GM13976 (cell line): ENCODE results near the gene CAPZB.

Experiments
- DNase-seq: peaks from one replicate; pipeline ENCODE4 v3.0.0; 2012; ENCODE audit warnings: low spot score
- CTCF ChIP-seq: IDR thresholded peaks from 2 replicates; pipeline ENCODE4 v1.5.1; 2012; ENCODE audit warnings: borderline replicate concordance, mild to moderate bottlenecking; ENCODE audit not compliant: insufficient read depth; ENCODE audit errors: extremely low read depth, missing control alignments, control extremely low read depth
- in situ Hi-C: fragments of 300-500 bp; cut with MboI; formaldehyde crosslinking; loops from one replicate; pipeline ENCODE4 v1.12.0; 2022; ENCODE audit warnings: low sequenced_read_pairs, mixed read lengths, inconsistent platforms; ENCODE audit not compliant: unreplicated experiment

CAPZB gene

GRCh38 chr1:19368050-19368449, 117.3 kb downstream of the CAPZB start:
- in situ Hi-C loops: no loop called here
- no peak for TF ChIP-seq CTCF
- no peak for DNase-seq

GRCh38 chr1:19367584-19368041, 117.7 kb downstream of the CAPZB start:
- no peak for DNase-seq
- in situ Hi-C loops: no loop called here
- no peak for TF ChIP-seq CTCF

GRCh38 chr1:19366599-19367536, 118.5 kb downstream of the CAPZB start:
- DNase-seq: no peak
- in situ Hi-C loops: no loop called here
- TF ChIP-seq CTCF: no peak

- in situ Hi-C loops: no loop called here
- DNase-seq: no peak
- no peak for TF ChIP-seq CTCF
Observed at GRCh38 chr1:19365721-19366120, 119.6 kb downstream of the CAPZB start.

- in situ Hi-C loops: no loop called here
Observed at GRCh38 chr1:19363536-19364152, 121.7 kb downstream of the CAPZB start.

More at GRCh38 chr1:19363536-19364152, 121.7 kb downstream of the CAPZB start:
- TF ChIP-seq CTCF: no peak
- DNase-seq: no peak
